ENCODE data around the gene CRB1. TPM values are rescaled to one million over a fixed set of nuclear protein-coding genes. Genes with fewer than 3 reads are reported as not detected.

The CRB1 gene
- total and polyA plus RNA-seq, 2 experiments from 2014 or later = 0.27 to 0.56 TPM

DNA sequence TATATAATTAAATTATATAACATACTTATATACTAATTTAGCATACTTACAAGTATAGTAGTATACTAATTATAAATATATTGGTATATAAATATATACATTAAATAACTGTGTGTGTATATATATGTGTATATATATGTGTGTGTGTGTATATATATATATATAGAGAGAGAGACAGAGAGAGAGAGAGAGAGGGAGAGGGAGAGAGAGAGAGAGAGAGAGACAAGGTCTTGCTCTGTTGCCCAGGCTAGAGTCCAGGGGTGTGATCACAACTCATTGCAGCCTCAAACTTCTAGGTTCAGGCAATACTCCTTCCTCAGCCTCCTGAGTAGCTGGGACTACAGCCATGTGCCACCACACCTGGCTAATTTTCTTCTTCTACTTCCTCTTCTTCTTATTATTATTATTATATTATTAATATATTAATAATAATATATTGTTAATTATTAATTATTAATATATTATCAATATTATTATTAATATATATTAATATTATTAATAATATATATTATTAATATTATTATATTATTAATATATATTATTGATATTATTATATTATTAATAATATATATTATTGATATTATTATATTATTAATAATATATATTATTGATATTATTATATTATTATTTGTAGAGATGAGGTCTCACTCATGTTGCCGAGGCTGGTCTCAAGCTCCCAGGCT, 185.5 kb downstream of the CRB1 start:
- Histone ChIP-seq H3K79me2 (replicated peaks; ENCODE audit: insufficient read depth) (no peaks in the 10 kb centered on the region), H3K36me3 (ENCODE audit: insufficient read depth) (no peaks in the 10 kb centered on the region), H3K27me3 (ENCODE audit: insufficient read depth) (no peaks in the 10 kb centered on the region), H3K4me2 (no peak overlapping the region), H3K4me1 (ENCODE audit: insufficient read depth) (no peaks in the 10 kb centered on the region), H3K9me2 (ENCODE audit: insufficient read depth) (no peaks in the 10 kb centered on the region), H3F3A (replicated peaks; ENCODE audit: low read depth) (no peaks in the 10 kb centered on the region), H3K4me3 (no peak overlapping the region), H4K20me1 (replicated peaks; ENCODE audit: insufficient read depth) (no peaks in the 10 kb centered on the region), H2AFZ (no peak overlapping the region), H3K27ac (ENCODE audit: low read depth) (no peak overlapping the region)
- DNase-seq (ENCODE audit: low spot score) = no peak
- no peaks in the 10 kb centered on the region for H3K36me3 Mint-ChIP-seq (ENCODE audit: low read depth)
- no peak overlapping the region for H3K4me3 Mint-ChIP-seq
- H3K4me1 Mint-ChIP-seq = peaks cover under 1% of the 10 kb centered on the region; the same call in 1 of the 3 replicates
- TF ChIP-seq ZNF114 (CRISPR knock-in tag; IDR thresholded peaks at IDR 0.05) = no peak
- no peak for TF ChIP-seq NANOG (IDR thresholded peaks at IDR 0.05; ENCODE audit: borderline replicate concordance)
- TF ChIP-seq, protein P1, sequence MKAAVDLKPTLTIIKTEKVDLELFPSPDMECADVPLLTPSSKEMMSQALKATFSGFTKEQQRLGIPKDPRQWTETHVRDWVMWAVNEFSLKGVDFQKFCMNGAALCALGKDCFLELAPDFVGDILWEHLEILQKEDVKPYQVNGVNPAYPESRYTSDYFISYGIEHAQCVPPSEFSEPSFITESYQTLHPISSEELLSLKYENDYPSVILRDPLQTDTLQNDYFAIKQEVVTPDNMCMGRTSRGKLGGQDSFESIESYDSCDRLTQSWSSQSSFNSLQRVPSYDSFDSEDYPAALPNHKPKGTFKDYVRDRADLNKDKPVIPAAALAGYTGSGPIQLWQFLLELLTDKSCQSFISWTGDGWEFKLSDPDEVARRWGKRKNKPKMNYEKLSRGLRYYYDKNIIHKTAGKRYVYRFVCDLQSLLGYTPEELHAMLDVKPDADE (IDR thresholded peaks at IDR 0.05) = no peak
- TF ChIP-seq, protein P2, sequence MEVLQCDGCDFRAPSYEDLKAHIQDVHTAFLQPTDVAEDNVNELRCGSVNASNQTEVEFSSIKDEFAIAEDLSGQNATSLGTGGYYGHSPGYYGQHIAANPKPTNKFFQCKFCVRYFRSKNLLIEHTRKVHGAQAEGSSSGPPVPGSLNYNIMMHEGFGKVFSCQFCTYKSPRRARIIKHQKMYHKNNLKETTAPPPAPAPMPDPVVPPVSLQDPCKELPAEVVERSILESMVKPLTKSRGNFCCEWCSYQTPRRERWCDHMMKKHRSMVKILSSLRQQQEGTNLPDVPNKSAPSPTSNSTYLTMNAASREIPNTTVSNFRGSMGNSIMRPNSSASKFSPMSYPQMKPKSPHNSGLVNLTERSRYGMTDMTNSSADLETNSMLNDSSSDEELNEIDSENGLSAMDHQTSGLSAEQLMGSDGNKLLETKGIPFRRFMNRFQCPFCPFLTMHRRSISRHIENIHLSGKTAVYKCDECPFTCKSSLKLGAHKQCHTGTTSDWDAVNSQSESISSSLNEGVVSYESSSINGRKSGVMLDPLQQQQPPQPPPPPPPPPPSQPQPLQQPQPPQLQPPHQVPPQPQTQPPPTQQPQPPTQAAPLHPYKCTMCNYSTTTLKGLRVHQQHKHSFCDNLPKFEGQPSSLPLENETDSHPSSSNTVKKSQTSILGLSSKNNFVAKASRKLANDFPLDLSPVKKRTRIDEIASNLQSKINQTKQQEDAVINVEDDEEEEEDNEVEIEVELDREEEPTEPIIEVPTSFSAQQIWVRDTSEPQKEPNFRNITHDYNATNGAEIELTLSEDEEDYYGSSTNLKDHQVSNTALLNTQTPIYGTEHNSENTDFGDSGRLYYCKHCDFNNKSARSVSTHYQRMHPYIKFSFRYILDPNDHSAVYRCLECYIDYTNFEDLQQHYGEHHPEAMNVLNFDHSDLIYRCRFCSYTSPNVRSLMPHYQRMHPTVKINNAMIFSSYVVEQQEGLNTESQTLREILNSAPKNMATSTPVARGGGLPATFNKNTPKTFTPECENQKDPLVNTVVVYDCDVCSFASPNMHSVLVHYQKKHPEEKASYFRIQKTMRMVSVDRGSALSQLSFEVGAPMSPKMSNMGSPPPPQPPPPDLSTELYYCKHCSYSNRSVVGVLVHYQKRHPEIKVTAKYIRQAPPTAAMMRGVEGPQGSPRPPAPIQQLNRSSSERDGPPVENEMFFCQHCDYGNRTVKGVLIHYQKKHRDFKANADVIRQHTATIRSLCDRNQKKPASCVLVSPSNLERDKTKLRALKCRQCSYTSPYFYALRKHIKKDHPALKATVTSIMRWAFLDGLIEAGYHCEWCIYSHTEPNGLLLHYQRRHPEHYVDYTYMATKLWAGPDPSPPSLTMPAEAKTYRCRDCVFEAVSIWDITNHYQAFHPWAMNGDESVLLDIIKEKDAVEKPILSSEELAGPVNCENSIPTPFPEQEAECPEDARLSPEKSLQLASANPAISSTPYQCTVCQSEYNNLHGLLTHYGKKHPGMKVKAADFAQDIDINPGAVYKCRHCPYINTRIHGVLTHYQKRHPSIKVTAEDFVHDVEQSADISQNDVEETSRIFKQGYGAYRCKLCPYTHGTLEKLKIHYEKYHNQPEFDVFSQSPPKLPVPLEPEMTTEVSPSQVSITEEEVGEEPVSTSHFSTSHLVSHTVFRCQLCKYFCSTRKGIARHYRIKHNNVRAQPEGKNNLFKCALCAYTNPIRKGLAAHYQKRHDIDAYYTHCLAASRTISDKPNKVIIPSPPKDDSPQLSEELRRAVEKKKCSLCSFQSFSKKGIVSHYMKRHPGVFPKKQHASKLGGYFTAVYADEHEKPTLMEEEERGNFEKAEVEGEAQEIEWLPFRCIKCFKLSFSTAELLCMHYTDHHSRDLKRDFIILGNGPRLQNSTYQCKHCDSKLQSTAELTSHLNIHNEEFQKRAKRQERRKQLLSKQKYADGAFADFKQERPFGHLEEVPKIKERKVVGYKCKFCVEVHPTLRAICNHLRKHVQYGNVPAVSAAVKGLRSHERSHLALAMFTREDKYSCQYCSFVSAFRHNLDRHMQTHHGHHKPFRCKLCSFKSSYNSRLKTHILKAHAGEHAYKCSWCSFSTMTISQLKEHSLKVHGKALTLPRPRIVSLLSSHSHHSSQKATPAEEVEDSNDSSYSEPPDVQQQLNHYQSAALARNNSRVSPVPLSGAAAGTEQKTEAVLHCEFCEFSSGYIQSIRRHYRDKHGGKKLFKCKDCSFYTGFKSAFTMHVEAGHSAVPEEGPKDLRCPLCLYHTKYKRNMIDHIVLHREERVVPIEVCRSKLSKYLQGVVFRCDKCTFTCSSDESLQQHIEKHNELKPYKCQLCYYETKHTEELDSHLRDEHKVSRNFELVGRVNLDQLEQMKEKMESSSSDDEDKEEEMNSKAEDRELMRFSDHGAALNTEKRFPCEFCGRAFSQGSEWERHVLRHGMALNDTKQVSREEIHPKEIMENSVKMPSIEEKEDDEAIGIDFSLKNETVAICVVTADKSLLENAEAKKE (CRISPR knock-in tag; IDR thresholded peaks at IDR 0.05) = no peak
- TF ChIP-seq, protein P3, sequence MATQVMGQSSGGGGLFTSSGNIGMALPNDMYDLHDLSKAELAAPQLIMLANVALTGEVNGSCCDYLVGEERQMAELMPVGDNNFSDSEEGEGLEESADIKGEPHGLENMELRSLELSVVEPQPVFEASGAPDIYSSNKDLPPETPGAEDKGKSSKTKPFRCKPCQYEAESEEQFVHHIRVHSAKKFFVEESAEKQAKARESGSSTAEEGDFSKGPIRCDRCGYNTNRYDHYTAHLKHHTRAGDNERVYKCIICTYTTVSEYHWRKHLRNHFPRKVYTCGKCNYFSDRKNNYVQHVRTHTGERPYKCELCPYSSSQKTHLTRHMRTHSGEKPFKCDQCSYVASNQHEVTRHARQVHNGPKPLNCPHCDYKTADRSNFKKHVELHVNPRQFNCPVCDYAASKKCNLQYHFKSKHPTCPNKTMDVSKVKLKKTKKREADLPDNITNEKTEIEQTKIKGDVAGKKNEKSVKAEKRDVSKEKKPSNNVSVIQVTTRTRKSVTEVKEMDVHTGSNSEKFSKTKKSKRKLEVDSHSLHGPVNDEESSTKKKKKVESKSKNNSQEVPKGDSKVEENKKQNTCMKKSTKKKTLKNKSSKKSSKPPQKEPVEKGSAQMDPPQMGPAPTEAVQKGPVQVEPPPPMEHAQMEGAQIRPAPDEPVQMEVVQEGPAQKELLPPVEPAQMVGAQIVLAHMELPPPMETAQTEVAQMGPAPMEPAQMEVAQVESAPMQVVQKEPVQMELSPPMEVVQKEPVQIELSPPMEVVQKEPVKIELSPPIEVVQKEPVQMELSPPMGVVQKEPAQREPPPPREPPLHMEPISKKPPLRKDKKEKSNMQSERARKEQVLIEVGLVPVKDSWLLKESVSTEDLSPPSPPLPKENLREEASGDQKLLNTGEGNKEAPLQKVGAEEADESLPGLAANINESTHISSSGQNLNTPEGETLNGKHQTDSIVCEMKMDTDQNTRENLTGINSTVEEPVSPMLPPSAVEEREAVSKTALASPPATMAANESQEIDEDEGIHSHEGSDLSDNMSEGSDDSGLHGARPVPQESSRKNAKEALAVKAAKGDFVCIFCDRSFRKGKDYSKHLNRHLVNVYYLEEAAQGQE (IDR thresholded peaks at IDR 0.05; ENCODE audit: unreplicated experiment) = no peak
- no peak for TF ChIP-seq POLR2AphosphoS5 (IDR thresholded peaks at IDR 0.05; ENCODE audit: low read depth)
- TF ChIP-seq CREB1 (CRISPR knock-in tag; IDR thresholded peaks at IDR 0.05; ENCODE audit: low read depth) = no peak
- TF ChIP-seq, protein P4, sequence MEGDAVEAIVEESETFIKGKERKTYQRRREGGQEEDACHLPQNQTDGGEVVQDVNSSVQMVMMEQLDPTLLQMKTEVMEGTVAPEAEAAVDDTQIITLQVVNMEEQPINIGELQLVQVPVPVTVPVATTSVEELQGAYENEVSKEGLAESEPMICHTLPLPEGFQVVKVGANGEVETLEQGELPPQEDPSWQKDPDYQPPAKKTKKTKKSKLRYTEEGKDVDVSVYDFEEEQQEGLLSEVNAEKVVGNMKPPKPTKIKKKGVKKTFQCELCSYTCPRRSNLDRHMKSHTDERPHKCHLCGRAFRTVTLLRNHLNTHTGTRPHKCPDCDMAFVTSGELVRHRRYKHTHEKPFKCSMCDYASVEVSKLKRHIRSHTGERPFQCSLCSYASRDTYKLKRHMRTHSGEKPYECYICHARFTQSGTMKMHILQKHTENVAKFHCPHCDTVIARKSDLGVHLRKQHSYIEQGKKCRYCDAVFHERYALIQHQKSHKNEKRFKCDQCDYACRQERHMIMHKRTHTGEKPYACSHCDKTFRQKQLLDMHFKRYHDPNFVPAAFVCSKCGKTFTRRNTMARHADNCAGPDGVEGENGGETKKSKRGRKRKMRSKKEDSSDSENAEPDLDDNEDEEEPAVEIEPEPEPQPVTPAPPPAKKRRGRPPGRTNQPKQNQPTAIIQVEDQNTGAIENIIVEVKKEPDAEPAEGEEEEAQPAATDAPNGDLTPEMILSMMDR (conservative IDR thresholded peaks at IDR 0.05; ENCODE audit: low read depth in 2 of 2) = no peak
- no peak for TF ChIP-seq EZH2phosphoT487 (IDR thresholded peaks at IDR 0.05; ENCODE audit: unreplicated experiment)
- H3K27ac Mint-ChIP-seq = no peak overlapping the region
- H3K27me3 Mint-ChIP-seq (ENCODE audit: insufficient read depth, low read depth, poor library complexity) = peaks cover 2% of the 10 kb centered on the region
- no peak for ATAC-seq
- H3K9me3 Mint-ChIP-seq = no peaks in the 10 kb centered on the region
